Endometrium (tissue), 2 donors: ENCODE data around the gene SLC2A8.

Experiments
- FAIRE-seq: peaks from 2 replicates; lab custom pipeline; 2012; peaks lifted over from hg19 to GRCh38; lab: Jason Lieb, UNC
- donor health status: control.
- donor health status: control.

Gene SLC2A8

GRCh38 chr9:127402401-127403090 lies 5.6 kb downstream of the SLC2A8 start:
- no peak for FAIRE-seq

- FAIRE-seq = no peak
These were observed 6.7 kb downstream of the SLC2A8 start for GRCh38 chr9:127403507-127404192.

GRCh38 chr9:127404631-127405030 lies 7.7 kb downstream of the SLC2A8 start:
- FAIRE-seq = no peak

- no peak for FAIRE-seq
These were observed 8.6 kb downstream of the SLC2A8 start for GRCh38 chr9:127405344-127406125.

GRCh38 chr9:127406799-127407491 lies 10.0 kb downstream of the SLC2A8 start:
- FAIRE-seq = no peak

GRCh38 chr9:127407492-127407843 lies 10.5 kb downstream of the SLC2A8 start:
- FAIRE-seq = no peak

- no peak for FAIRE-seq
These were observed 14.2 kb downstream of the SLC2A8 start for GRCh38 chr9:127411122-127411521.

- FAIRE-seq = no peak
These were observed 18.2 kb downstream of the SLC2A8 start for GRCh38 chr9:127415141-127415540.

GRCh38 chr9:127415657-127416056 lies 18.7 kb downstream of the SLC2A8 start:
- no peak for FAIRE-seq

GRCh38 chr9:127417131-127418036 lies 20.4 kb downstream of the SLC2A8 start:
- no peak for FAIRE-seq

GRCh38 chr9:127418037-127418471 lies 21.1 kb downstream of the SLC2A8 start:
- no peak for FAIRE-seq

- FAIRE-seq = no peak
These were observed 22.4 kb downstream of the SLC2A8 start for GRCh38 chr9:127419348-127419747.

- FAIRE-seq = no peak
These were observed 24.1 kb downstream of the SLC2A8 start for GRCh38 chr9:127421057-127421456.

GRCh38 chr9:127422133-127422782 lies 25.3 kb downstream of the SLC2A8 start:
- no peak for FAIRE-seq

- FAIRE-seq = no peak
These were observed 25.8 kb downstream of the SLC2A8 start for GRCh38 chr9:127422787-127423186.

- no peak for FAIRE-seq
These were observed 26.5 kb downstream of the SLC2A8 start for GRCh38 chr9:127423476-127423933.

GRCh38 chr9:127423934-127424675 lies 27.1 kb downstream of the SLC2A8 start, which contains the start of gene ZNF79:
TSS of gene ZNF79 (plus strand) at chr9:127424382. CDS start at chr9:127424788, 406 bp downstream.
- no peak for FAIRE-seq

GRCh38 chr9:127424676-127424999 lies 27.7 kb downstream of the SLC2A8 start:
- no peak for FAIRE-seq

GRCh38 chr9:127426756-127427155 lies 29.8 kb downstream of the SLC2A8 start:
- no peak for FAIRE-seq

- FAIRE-seq = no peak
These were observed 31.4 kb downstream of the SLC2A8 start for GRCh38 chr9:127428348-127428747.
